ENCODE results near the gene CBX7.

The CBX7 gene

DNA sequence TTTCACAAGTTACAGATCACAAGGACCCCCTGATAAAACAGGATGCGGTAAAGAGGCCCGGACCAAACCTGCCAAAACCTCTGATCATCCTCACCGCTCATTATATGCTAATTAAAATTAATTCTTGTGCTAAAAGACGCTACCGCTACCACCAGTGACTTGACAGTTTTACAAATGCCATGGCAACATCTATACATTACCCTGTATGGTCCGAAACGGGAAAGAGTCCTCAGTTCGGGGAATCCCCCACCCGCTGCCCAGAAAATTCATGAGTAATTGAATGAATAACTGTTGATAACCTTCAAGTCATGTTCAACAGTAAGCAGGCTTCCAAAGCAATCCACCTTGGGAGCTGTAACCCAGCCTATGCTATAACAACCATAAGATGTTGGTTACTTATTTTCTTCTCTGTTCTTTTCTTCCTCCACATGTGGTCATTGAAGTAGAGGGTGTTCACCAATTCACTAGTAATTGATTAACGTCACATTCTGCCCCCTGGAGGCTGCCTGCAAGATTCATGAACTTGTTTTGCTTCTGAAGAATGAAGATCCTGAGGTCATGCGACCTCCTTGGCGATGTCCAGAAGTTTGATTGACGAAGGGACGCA, 34.8 kb downstream of the CBX7 start:
- H3K9me3 ChIP-seq (ENCODE audit: severe bottlenecking): no peaks in the 10 kb centered on the region
- no peak overlapping the region for H3K27ac ChIP-seq
- no peak overlapping the region for H3K4me3 ChIP-seq (ENCODE audit: low read depth, low read length)
- H3K27me3 ChIP-seq (ENCODE audit: insufficient read depth, low read depth, severe bottlenecking): no peaks in the 10 kb centered on the region
- TF ChIP-seq, protein P1, sequence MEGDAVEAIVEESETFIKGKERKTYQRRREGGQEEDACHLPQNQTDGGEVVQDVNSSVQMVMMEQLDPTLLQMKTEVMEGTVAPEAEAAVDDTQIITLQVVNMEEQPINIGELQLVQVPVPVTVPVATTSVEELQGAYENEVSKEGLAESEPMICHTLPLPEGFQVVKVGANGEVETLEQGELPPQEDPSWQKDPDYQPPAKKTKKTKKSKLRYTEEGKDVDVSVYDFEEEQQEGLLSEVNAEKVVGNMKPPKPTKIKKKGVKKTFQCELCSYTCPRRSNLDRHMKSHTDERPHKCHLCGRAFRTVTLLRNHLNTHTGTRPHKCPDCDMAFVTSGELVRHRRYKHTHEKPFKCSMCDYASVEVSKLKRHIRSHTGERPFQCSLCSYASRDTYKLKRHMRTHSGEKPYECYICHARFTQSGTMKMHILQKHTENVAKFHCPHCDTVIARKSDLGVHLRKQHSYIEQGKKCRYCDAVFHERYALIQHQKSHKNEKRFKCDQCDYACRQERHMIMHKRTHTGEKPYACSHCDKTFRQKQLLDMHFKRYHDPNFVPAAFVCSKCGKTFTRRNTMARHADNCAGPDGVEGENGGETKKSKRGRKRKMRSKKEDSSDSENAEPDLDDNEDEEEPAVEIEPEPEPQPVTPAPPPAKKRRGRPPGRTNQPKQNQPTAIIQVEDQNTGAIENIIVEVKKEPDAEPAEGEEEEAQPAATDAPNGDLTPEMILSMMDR (IDR thresholded peaks at IDR 0.05; ENCODE audit: low read depth, low read length): peak; percentile 45; the same call in 1 of the 2 replicates
- H3K36me3 ChIP-seq: no peaks in the 10 kb centered on the region
- DNase-seq: peak; percentile 74

DNA sequence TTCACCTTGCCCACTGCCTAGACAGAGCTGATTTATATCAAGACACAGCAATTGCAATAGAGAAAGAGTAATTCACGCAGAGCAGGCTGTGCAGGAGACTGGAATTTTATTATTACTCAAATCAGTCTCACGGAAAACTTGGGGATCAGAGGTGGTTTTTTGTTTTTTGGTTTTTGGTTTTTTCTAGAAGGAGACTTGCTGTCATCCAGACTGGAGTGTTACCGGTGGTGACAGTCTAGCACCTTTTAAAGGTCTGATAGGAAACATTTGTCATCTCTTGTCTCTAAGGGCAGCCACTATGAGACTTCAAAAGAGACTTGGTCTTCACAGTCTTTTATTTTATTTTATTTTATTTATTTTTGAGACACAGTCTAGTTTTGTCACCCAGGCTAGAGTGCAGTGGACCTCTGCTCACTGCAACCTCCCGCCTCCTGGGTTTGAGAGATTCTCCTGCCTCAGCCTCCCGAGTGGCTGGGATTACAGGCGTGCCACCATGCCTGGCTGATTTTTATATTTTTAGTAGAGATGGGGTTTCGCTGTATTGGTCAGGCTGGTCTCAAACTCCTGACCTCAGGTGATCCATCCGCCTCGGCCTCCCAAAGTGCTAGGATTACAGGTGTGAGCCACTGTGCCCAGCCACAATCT, 36.4 kb downstream of the CBX7 start:
- TF ChIP-seq, protein P1 (IDR thresholded peaks at IDR 0.05; ENCODE audit: low read depth, low read length): no peak
- Histone ChIP-seq H3K4me3 (ENCODE audit: low read depth, low read length) (no peak overlapping the region), H3K36me3 (no peaks in the 10 kb centered on the region), H3K27me3 (ENCODE audit: insufficient read depth, low read depth, severe bottlenecking) (no peaks in the 10 kb centered on the region), H3K9me3 (ENCODE audit: severe bottlenecking) (no peaks in the 10 kb centered on the region), H3K27ac (no peak overlapping the region)
- DNase-seq: no peak

DNA sequence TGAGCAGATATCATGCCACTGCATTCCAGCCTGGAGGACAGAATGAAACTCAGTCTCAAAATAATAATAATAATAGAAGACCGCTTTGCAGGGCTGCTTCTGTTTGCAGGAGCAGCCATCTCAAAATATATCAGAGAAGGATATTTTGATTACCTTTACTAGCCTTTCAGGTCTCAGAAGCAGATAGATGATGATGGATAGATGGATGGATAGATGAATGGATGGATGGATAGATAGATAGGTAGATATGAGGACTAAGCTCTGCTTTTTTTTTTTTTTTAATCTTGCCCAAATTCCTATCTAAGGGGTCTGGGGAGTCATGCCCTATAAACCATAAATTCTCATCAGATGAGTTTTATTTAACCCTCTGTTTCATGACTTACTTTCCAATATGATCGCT, 36.9 kb downstream of the CBX7 start:
- Histone ChIP-seq H3K36me3 (no peaks in the 10 kb centered on the region), H3K4me3 (ENCODE audit: low read depth, low read length) (no peak overlapping the region)

DNA sequence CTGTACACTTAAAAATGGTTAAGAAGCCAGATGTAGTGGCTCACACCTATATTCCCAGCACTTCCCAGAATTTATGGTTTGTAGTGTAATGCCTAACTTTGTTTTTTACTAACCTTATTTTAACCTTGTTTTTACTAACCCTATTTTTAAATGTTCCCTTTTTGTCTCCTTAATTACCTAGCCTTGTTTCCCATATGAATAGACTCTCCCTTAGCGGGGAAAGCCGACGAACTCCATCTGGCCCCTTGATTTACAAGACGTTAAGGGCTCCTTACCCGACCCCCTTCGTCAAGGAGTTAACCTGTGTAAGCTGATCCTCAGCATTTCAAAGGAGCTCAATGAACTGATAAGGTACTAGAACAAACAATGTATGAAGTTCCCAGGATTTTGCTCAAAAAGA, 38.4 kb downstream of the CBX7 start:
- H3K9me3 ChIP-seq (ENCODE audit: severe bottlenecking): no peaks in the 10 kb centered on the region
- H3K27ac ChIP-seq: no peak overlapping the region
- no peaks in the 10 kb centered on the region for H3K27me3 ChIP-seq (ENCODE audit: insufficient read depth, low read depth, severe bottlenecking)
- no peaks in the 10 kb centered on the region for H3K36me3 ChIP-seq
- peak overlapping the region; percentile 19 for H3K4me3 ChIP-seq (ENCODE audit: low read depth, low read length)
- DNase-seq: peak; percentile 43
- TF ChIP-seq, protein P1 (IDR thresholded peaks at IDR 0.05; ENCODE audit: low read depth, low read length): no peak

More for the DNA sequence above, 36.9 kb downstream of the CBX7 start:
- Histone ChIP-seq H3K27me3 (ENCODE audit: insufficient read depth, low read depth, severe bottlenecking) (no peaks in the 10 kb centered on the region), H3K9me3 (ENCODE audit: severe bottlenecking) (no peaks in the 10 kb centered on the region), H3K27ac (no peak overlapping the region)
- TF ChIP-seq, protein P1 (IDR thresholded peaks at IDR 0.05; ENCODE audit: low read depth, low read length): no peak
- no peak for DNase-seq

DNA sequence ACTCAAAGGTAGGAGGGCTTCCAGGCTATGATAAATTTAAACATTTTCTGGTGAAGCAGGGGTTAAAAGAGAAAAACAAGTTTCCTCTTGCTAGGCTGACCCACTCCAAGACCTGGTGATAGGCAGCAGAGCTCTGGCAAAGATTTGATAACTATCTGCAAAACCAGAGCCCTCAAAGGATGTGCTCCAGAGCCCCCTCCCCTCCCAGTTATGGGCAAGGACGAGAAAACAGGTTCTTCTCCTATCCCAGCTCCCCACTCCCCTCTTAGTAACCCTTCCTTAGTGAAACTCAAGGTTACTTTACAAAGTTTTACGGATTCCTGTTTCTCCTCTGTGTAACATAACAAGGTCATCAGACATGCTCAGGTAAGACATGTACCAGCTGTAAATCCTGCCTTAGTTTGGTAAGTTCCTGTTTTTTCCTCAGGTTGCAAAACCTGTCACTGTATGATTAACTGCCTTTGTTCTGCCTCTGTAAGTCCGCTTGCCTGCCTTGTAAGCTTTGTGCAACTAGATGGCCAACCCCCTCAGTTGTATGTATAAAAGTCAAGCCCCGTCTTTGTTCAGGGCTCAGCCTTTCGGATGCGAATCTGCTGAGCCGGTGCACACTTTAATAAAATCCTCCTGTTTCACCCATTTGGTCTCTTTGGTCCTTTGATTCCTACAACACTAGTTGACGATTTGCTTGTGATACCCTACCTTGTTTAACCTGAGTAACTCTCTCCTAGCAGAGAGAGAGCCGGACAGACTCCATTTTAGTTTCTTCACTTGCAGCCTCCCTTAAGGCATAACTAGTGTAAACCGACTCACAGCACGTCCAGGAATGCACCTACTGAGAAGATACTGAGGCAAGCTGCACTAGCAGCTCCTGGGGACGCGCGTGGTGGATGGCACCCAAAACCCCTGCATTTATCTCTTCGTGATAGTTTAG, 41.6 kb downstream of the CBX7 start:
- TF ChIP-seq, protein P1 (IDR thresholded peaks at IDR 0.05; ENCODE audit: low read depth, low read length): no peak
- Histone ChIP-seq H3K27ac (no peak overlapping the region), H3K27me3 (ENCODE audit: insufficient read depth, low read depth, severe bottlenecking) (no peaks in the 10 kb centered on the region), H3K4me3 (ENCODE audit: low read depth, low read length) (no peak overlapping the region), H3K9me3 (ENCODE audit: severe bottlenecking) (no peaks in the 10 kb centered on the region), H3K36me3 (no peaks in the 10 kb centered on the region)
- no peak for DNase-seq

Measured in WERI-Rb-1 (cell line).